Measurements from ENCODE around the gene ATP2A3. TPM values are rescaled to one million over a fixed set of nuclear protein-coding genes. Genes with fewer than 3 reads are reported as not detected.

Gene ATP2A3
- polyA plus RNA-seq, 3 donors: 6.9 to 46.5 (median 9.5) TPM

DNA sequence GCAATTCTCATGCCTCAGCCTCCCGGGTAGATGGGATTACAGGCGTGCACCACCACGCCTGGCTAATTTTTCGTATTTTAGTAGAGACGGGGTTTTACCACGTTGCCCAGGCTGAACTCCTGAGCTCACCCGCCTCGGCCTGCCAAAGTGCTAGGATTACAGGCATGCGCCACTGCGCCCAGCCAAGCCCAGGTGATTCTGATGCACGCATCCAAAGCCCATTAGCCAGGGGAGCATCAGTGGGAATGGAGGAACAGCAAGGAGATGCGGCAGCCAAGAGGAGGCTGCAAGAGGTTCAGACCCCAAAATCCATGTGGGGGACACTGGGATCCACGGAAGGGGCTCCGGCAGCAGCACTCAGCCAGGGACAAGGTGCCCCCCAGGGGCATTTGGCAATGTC lies 12.1 kb downstream of the ATP2A3 start:
- intact Hi-C loops (cut with micrococcal nuclease): no loop called here
- WGBS (ENCODE audit: insufficient coverage): 98% methylated on average over 14 of the region's 14 CpGs
- TF ChIP-seq, protein P1, sequence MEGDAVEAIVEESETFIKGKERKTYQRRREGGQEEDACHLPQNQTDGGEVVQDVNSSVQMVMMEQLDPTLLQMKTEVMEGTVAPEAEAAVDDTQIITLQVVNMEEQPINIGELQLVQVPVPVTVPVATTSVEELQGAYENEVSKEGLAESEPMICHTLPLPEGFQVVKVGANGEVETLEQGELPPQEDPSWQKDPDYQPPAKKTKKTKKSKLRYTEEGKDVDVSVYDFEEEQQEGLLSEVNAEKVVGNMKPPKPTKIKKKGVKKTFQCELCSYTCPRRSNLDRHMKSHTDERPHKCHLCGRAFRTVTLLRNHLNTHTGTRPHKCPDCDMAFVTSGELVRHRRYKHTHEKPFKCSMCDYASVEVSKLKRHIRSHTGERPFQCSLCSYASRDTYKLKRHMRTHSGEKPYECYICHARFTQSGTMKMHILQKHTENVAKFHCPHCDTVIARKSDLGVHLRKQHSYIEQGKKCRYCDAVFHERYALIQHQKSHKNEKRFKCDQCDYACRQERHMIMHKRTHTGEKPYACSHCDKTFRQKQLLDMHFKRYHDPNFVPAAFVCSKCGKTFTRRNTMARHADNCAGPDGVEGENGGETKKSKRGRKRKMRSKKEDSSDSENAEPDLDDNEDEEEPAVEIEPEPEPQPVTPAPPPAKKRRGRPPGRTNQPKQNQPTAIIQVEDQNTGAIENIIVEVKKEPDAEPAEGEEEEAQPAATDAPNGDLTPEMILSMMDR (IDR thresholded peaks at IDR 0.05): no peak
- no peaks in the 10 kb centered on the region for H3K9me3 Mint-ChIP-seq
- no peaks in the 10 kb centered on the region for H3K4me1 ChIP-seq (ENCODE audit: control insufficient read depth in 1 of 2, insufficient read depth in 2 of 2, low read length in 2 of 2)
- peak overlapping the region in 1 of 7 donors; percentile 62 for H3K27ac Mint-ChIP-seq
- H3K27me3 Mint-ChIP-seq (ENCODE audit: low read depth in 3 of 3): no peaks in the 10 kb centered on the region
- no peak for DNase-seq
- H3K27me3 ChIP-seq (ENCODE audit: control insufficient read depth in 2 of 2, insufficient read depth in 2 of 2, low read length in 2 of 2): no peaks in the 10 kb centered on the region
- peaks cover 32 to 64% of the 10 kb centered on the region in 2 donors for H3K36me3 ChIP-seq (replicated peaks in 1 of 2; ENCODE audit: control insufficient read depth in 1 of 2, insufficient read depth in 2 of 2, low read length in 2 of 2)
- H3K9ac ChIP-seq (ENCODE audit: insufficient read depth, low read length, poor library complexity, severe bottlenecking): no peak overlapping the region
- H3K4me2 ChIP-seq (replicated peaks; ENCODE audit: extremely low read depth, low read length, poor library complexity, severe bottlenecking): no peak overlapping the region
- H3K36me3 Mint-ChIP-seq: peaks cover 44 to 74% of the 10 kb centered on the region in 2 donors
- H3K79me2 ChIP-seq (ENCODE audit: insufficient read depth, low read length): peaks cover 36% of the 10 kb centered on the region
- no peak overlapping the region for H3K4me3 ChIP-seq (replicated peaks in 1 of 3; ENCODE audit: low read depth in 2 of 3, low read length in 3 of 3)
- H3K4me3 Mint-ChIP-seq: no peak overlapping the region
- no peak overlapping the region for H3K27ac ChIP-seq (ENCODE audit: low read depth in 1 of 2, low read length in 2 of 2)
- H2AFZ ChIP-seq (ENCODE audit: insufficient read depth, low read depth, low read length, poor library complexity, severe bottlenecking): no peak overlapping the region
- no peaks in the 10 kb centered on the region for H3K9me3 ChIP-seq (replicated peaks in 1 of 2; ENCODE audit: control insufficient read depth in 1 of 2, insufficient read depth in 1 of 2, low read length in 2 of 2)
- H3K4me1 Mint-ChIP-seq: peaks cover 10% of the 10 kb centered on the region
- peaks cover 24% of the 10 kb centered on the region for H4K20me1 ChIP-seq (ENCODE audit: insufficient read depth, low read length)

DNA sequence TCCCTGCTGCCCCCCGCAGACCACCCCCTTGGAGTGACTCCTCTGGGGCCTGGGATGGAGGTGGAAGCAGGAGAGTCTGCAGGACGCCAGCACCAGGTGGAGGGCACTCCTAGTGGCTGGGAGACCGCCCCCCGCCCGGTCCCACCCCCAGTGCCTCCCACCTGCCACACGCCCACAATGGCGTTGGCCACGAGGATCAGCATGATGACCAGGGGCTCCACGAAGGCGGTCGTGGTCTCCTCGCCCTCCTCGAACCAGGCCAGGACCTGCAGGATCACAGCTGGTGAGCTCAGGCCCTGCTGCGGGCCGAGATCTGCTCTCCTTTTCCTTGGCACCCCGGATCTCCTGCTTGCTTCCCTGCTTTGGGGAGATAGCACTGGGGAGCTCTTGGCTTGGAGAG lies 12.8 kb downstream of the ATP2A3 start:
- H3K27ac Mint-ChIP-seq: peak overlapping the region in 2 of 7 donors; percentile 21 to 32
- H2AFZ ChIP-seq (ENCODE audit: insufficient read depth, low read depth, low read length, poor library complexity, severe bottlenecking): no peak overlapping the region
- H3K27ac ChIP-seq (ENCODE audit: low read depth in 1 of 2, low read length in 2 of 2): no peak overlapping the region
- no peak overlapping the region for H3K4me2 ChIP-seq (replicated peaks; ENCODE audit: extremely low read depth, low read length, poor library complexity, severe bottlenecking)
- WGBS (ENCODE audit: insufficient coverage): 93% methylated on average over 12 of the region's 16 CpGs
- H3K4me1 Mint-ChIP-seq: peaks cover 7% of the 10 kb centered on the region
- peaks cover 35 to 65% of the 10 kb centered on the region in 2 donors for H3K36me3 ChIP-seq (replicated peaks in 1 of 2; ENCODE audit: control insufficient read depth in 1 of 2, insufficient read depth in 2 of 2, low read length in 2 of 2)
- no peak overlapping the region for H3K4me3 Mint-ChIP-seq
- H4K20me1 ChIP-seq (ENCODE audit: insufficient read depth, low read length): peaks cover 16% of the 10 kb centered on the region
- H3K79me2 ChIP-seq (ENCODE audit: insufficient read depth, low read length): peaks cover 28% of the 10 kb centered on the region
- no peaks in the 10 kb centered on the region for H3K27me3 Mint-ChIP-seq (ENCODE audit: low read depth in 3 of 3)
- H3K9me3 ChIP-seq (replicated peaks in 1 of 2; ENCODE audit: control insufficient read depth in 1 of 2, insufficient read depth in 1 of 2, low read length in 2 of 2): no peaks in the 10 kb centered on the region
- TF ChIP-seq, protein P1 (IDR thresholded peaks at IDR 0.05): no peak
- no peak overlapping the region for H3K9ac ChIP-seq (ENCODE audit: insufficient read depth, low read length, poor library complexity, severe bottlenecking)
- H3K4me3 ChIP-seq (replicated peaks in 1 of 3; ENCODE audit: low read depth in 2 of 3, low read length in 3 of 3): no peak overlapping the region
- H3K4me1 ChIP-seq (ENCODE audit: control insufficient read depth in 1 of 2, insufficient read depth in 2 of 2, low read length in 2 of 2): no peaks in the 10 kb centered on the region
- no peak for DNase-seq
- intact Hi-C loops (cut with micrococcal nuclease): no loop called here
- no peaks in the 10 kb centered on the region for H3K27me3 ChIP-seq (ENCODE audit: control insufficient read depth in 2 of 2, insufficient read depth in 2 of 2, low read length in 2 of 2)
- peaks cover 43 to 74% of the 10 kb centered on the region in 2 donors for H3K36me3 Mint-ChIP-seq
- no peaks in the 10 kb centered on the region for H3K9me3 Mint-ChIP-seq

All from CD14-positive monocyte (primary cell).